K562 (cell line): ENCODE measurements around the gene PMEPA1.

Experiments
- ATF1 ChIP-seq, 2 experiments: fragments of 450-650 bp in 1 of 2; IDR thresholded peaks; 2 replicates each; pipeline ENCODE4 v1.6.1; 2016; ENCODE audit warnings: missing compliant biosample characterization in 1 of 2, missing genetic modification characterization in 1 of 2
- E2F8 ChIP-seq: fragments of 450-650 bp; IDR thresholded peaks from 2 replicates; pipeline ENCODE4 v1.7.1; 2018; ENCODE audit warnings: mild to moderate bottlenecking, low read depth; ENCODE audit not compliant: partially characterized antibody
- FOXO4 ChIP-seq: fragments of 450-650 bp; formaldehyde crosslinking; IDR thresholded peaks from 2 replicates; pipeline ENCODE4 v1.4.0; 2020; ENCODE audit warnings: mild to moderate bottlenecking, moderate library complexity
- GMEB1 ChIP-seq: fragments of 250-450 bp; sonication (Bioruptor Pico); IDR thresholded peaks from 2 replicates; pipeline ENCODE4 v1.4.0; 2020; ENCODE audit warnings: mild to moderate bottlenecking
- HDAC2 ChIP-seq: fragments of 450-650 bp; IDR thresholded peaks from 2 replicates; pipeline ENCODE4 v1.6.1; 2016; ENCODE audit warnings: mild to moderate bottlenecking
- HEY1 ChIP-seq: fragments of 250-450 bp; sonication (Bioruptor Pico); IDR thresholded peaks from 2 replicates; pipeline ENCODE4 v1.5.0; 2020; ENCODE audit warnings: mild to moderate bottlenecking, moderate library complexity, borderline replicate concordance
- KAT2B ChIP-seq: IDR thresholded peaks from one replicate; pipeline ENCODE4 v1.6.1; 2012; ENCODE audit warnings: low read depth, mild to moderate bottlenecking, control low read depth, inconsistent platforms, low read length, moderate library complexity
- KLF10 ChIP-seq: fragments of 250-450 bp; sonication (Bioruptor Pico); IDR thresholded peaks from 2 replicates; pipeline ENCODE4 v1.6.1; 2021; ENCODE audit warnings: matching md5 sums
- KLF13 ChIP-seq: fragments of 450-650 bp; IDR thresholded peaks from 2 replicates; pipeline ENCODE4 v1.6.1; 2016; ENCODE audit warnings: missing genetic modification characterization, low read depth, mild to moderate bottlenecking, missing compliant biosample characterization, moderate library complexity, borderline replicate concordance
- NFYB ChIP-seq: IDR thresholded peaks from 2 replicates; pipeline ENCODE4 v1.6.1; 2011; ENCODE audit warnings: mild to moderate bottlenecking, moderate library complexity; ENCODE audit not compliant: insufficient read length; ENCODE audit errors: extremely low read depth
- POLR2AphosphoS5 ChIP-seq: IDR thresholded peaks from 2 replicates; pipeline ENCODE4 v1.6.1; 2011; ENCODE audit warnings: mild to moderate bottlenecking, low read depth, low read length, moderate library complexity; ENCODE audit not compliant: control insufficient read depth, insufficient read depth
- RAD21 ChIP-seq, 2 experiments: fragments of 250-450 bp in 1 of 2; fragments of 450-650 bp in 1 of 2; sonication (Bioruptor Pico) in 1 of 2; formaldehyde crosslinking in 1 of 2; IDR thresholded peaks in 1 of 2; conservative IDR thresholded peaks in 1 of 2; 2 replicates each; pipeline versions ENCODE4 v1.4.0 to v1.8.0; 2020 to 2022; ENCODE audit warnings: mild to moderate bottlenecking in 2 of 2, moderate library complexity in 1 of 2
- ZFX ChIP-seq: sonication (generic); formaldehyde crosslinking; IDR thresholded peaks from 2 replicates; pipeline ENCODE4 v1.8.0; 2022; ENCODE audit warnings: mild to moderate bottlenecking, missing genetic modification reagents, moderate library complexity
- ZNF274 ChIP-seq: IDR thresholded peaks from 2 replicates; pipeline ENCODE4 v1.6.1; 2011; ENCODE audit warnings: low read depth, mild to moderate bottlenecking, low read length, moderate library complexity, borderline replicate concordance

- no peak for TF ChIP-seq POLR2AphosphoS5
- TF ChIP-seq KLF10 (CRISPR knock-in tag): no peak
- no peak for TF ChIP-seq KAT2B
- TF ChIP-seq HDAC2: no peak
- TF ChIP-seq NFYB: no peak
- no peak for TF ChIP-seq ZNF274
- no peak for TF ChIP-seq RAD21 (CRISPR knock-in tag; conservative IDR thresholded peaks at IDR 0.05 in 1 of 2, IDR thresholded peaks at IDR 0.05 in 1 of 2)
- no peak for TF ChIP-seq E2F8
- no peak for TF ChIP-seq ATF1 (CRISPR knock-in tag; IDR thresholded peaks at IDR 0.05)
- TF ChIP-seq ATF1 (tag; IDR thresholded peaks at IDR 0.05): no peak
- no peak for TF ChIP-seq ZFX
- TF ChIP-seq FOXO4: no peak
- TF ChIP-seq KLF13 (tag): no peak
- TF ChIP-seq GMEB1 (CRISPR knock-in tag): no peak
- TF ChIP-seq HEY1 (CRISPR knock-in tag): no peak
Measured at GRCh38 chr20:57669632-57670031, 40.2 kb downstream of the PMEPA1 start.
